Mucosa of gallbladder (tissue), 1 donor: Measurements from ENCODE around the gene CRPPA. TPM values are rescaled to one million over a fixed set of nuclear protein-coding genes. Genes with fewer than 3 reads are reported as not detected.
"Not testable (repeated sequence)": the region's sequence is repeated elsewhere in the genome, so short reads cannot be mapped to it uniquely, and the experiment has no call there.

ENCODE experiments used
- DNase-seq: peaks from one replicate; pipeline ENCODE4 v3.0.0-alpha.2; 2020; ENCODE audit warnings: low spot score
- total RNA-seq: library from RNA; stranded (reverse); gene quantifications from one replicate; pipeline ENCODE4 v1.2.1, GENCODE V29; 2021
- donor health status: DM: no; HTN: no; CAD: no.

Gene CRPPA
- 3.3 TPM for total RNA-seq

DNA sequence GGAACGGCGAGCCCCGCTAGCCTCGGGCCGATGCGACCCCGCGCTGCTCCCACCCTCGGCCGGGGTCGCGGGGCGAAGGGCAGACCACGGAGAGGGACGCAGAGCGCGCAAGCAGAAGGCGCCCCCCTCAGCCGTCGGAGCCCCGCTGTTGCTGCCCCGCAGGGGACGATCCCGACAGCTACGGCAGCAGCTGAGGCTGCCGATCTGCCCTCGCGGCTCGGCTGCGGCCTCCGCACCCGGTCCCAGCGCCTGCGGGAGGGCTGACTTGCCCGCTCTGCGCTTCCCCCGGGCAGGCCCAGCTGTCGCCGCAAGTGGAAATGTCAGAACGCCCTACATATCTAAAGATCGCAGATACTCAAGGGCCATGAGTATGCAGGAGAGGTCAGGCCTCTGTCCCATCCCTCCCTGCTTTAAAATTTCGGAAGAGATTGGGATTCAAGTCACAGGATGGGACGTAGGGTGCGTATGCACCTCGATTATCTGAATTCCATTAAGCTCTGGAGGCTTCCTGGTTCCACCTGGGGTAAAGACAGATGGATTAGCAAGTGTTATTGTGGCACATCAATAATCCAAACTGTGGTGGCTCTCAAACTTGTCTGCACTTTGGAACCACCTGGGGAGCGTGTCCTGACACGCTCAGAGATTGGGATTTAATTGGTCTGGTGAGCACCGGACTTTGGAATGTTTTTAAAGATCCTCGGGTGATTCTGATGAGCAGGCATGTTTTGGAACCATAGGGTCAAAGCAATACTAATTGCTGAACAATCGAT, at the start of gene CRPPA:
Gene CRPPA, minus strand, starts transcription at position 206 of the 770 bp plus-strand sequence. CDS start 216 bp downstream, outside the sequence.
- peak; percentile 65 for DNase-seq

DNA sequence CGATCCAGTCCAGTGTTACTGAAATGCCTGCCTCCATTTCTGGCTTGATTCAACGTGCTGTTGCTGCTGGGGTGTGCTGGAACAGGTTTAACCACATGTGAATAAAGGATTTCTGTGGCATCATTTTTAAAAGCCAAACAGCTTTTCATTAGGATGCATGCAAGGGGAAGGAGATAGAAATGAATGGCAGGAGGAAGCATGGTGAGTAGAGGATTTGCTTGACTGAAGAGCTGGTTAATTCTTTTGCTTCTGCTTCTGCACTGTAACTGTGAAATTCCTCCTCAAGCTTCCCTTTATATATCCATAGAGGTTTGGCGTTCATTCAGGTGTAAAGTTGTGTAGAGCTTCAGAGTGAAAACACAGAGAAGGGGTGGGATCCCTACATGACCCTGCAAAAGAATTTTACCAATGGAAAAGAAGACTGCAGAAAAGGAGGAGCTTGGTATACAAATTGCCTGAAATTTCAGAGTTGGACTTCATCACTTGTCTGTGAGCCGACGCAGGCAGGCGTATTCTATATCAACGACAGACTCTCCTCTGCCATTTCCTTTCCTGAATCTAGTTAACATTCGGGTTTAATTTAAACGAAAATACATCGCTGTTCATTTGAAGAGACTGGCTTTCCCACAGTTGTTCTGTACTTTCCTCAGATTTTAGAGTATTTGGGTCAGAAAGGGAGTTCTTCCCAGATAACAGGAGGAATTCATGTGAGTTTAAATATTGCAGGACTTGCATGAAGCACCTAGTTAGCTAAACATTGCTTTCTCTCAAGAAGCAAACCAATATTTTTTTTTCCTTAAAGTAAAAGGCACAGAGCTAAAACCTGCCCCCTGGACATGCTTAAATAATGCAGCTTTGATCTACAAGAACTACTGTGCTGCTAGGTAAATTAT, 44.4 kb upstream of the CRPPA start, which contains the start of gene SOSTDC1:
Gene SOSTDC1, minus strand, starts transcription at position 270 of the 893 bp plus-strand sequence. Its CDS starts 70 bp downstream, at position 200.
- no peak for DNase-seq

GRCh38 chr7:16463949-16464715, 42.8 kb upstream of the CRPPA start:
- DNase-seq = no peak

GRCh38 chr7:16463520-16463919, 42.2 kb upstream of the CRPPA start:
- no peak for DNase-seq

- no peak for DNase-seq
Observed at GRCh38 chr7:16462431-16462889, 41.1 kb upstream of the CRPPA start.

GRCh38 chr7:16460789-16461493, 39.6 kb upstream of the CRPPA start:
- no peak for DNase-seq

DNA sequence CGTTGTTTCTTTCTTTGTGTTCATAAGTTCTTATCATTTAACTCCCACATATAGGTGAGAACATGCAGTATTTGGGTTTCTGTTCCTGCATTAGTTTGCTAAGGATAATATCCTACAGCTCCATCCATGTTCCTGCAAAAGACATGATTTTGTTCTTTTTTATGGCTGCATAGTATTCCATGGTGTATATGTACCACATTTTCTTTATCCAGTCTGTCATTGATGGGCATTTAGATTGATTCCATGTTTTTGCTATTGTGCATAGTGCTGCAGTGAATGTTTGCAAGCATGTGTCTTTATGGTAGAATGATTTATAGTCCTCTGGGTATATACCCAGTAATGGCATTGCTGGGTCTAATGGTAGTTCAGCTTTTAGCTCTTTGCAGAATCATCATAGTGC, 35.0 kb upstream of the CRPPA start:
- DNase-seq = not testable (repeated sequence)

DNA sequence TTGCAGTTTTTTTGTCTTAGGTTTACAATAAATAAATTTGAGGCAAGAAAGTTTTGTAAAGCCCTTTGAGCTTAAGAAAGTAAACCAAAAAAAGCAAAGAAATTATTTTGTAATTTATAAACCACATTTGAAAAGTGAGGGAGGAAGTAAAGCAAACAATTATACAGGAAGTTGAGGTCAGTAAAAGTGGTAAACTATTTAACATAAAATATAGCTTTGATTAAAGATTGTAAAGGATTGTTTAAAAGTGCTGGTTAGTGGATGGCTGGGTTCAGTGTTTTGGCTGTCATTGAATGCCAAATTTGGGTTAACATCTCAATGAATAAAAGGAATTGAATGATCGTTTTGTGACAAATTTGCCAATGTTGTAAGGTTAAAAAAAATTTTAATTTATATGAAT, 34.3 kb upstream of the CRPPA start:
- DNase-seq = no peak

DNA sequence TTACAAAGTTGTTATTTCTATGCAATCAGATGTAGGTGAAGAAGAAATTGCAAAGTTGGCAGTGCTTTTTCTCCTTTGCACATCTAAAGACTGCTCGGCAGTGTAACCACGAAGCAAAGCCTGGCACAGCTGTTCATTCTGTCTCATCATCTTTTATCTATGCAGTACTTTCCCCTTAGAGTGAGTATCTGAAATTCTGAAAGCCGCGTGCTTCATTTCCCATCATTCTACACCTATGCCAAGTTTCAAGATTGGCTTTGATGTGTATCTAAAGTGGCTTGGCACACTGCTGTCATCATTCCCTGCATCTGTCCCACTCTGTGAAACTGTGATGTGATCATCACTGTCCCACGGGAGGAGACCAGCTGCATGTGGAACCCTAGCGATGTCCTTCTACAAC, 29.0 kb upstream of the CRPPA start:
- no peak for DNase-seq

- DNase-seq = no peak
Observed at GRCh38 chr7:16447876-16448275, 26.5 kb upstream of the CRPPA start.

DNA sequence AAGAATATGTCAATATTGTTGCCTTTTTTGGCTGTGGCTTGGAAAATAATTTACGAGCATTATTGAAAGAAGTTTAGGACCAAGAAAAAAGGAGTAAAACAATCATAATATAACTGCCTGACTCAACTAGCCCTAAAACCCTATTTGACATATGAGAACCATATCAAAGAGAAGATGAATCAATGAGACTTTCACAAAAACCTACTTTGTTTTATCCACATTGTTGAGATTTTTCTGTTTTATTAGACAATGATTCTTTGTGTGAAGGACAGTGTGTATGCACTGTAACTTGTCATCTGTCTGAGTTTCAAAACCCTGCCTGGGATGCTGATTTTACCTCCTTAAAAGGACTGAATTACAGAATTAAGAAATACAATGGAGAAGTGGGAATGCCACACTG, 25.2 kb upstream of the CRPPA start:
- DNase-seq = no peak

GRCh38 chr7:16443871-16444270, 22.5 kb upstream of the CRPPA start:
- DNase-seq = not testable (repeated sequence)

- DNase-seq = no peak
Observed at GRCh38 chr7:16438988-16439387, 17.6 kb upstream of the CRPPA start.

GRCh38 chr7:16436306-16436705, 15.0 kb upstream of the CRPPA start:
- DNase-seq = no peak

DNA sequence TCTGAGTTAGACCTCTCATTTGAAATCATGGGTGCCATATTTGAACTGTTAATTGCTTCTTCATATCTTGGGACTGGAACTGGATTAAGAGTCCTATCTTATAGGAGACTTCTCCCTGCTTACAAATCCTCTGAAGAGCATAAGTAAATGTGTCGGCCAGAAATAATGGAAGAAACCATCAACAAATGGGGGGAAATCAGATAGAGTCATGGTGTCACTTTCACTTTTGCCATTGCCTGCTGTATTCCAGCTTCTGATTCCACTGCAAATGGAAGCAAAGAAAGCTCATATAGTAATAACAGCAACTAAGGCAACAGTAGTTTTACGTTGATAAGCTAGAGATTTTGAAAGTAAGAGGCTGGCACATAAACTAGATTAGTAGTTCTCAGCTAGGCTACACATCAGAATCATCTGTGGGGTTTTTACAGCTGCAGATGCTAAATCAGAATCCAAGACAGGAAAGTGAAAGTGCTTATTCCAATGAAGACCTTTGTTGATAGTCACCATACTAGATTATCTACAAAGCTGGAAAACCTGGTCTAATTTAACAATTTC, 12.3 kb upstream of the CRPPA start:
- DNase-seq = no peak

- no peak for DNase-seq
Observed at GRCh38 chr7:16432425-16432731, 11.0 kb upstream of the CRPPA start.

DNA sequence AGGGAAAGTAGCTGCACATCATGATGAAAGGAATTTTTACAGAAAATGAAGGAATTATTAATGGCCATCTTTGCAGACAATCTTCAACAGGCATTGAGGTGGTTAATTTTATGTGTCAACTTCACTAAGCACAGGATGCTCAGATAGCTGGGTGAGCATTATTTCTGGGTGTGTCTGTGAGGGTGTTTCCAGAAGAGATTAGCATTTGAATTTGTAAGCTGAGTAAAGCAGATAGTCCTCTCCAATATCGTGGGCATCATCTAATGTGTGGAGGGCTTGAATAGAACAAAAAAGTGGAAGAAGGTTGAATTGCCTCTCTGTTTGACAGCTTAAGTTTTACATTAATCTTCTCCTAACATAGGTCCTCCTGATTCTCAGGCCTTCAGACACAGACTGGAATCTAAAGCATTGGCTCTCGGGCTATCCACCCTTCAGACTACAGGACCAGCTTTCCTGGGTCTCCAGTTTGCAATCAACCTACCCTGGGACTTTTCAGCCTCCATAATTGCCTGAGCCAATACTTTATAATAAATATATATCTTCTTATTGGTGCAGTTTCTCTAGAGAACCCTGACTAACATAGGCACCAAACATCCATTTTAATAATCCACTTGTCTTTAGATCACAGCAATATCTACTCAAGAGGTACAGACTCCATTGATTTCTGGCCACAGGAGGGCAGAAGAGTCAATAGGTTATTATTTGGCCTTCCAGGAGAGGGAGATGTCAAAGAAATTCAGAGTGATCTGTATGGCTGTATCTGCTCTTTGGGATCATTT, 10.5 kb upstream of the CRPPA start:
- no peak for DNase-seq

- DNase-seq = no peak
Observed at GRCh38 chr7:16430133-16430532, 8.8 kb upstream of the CRPPA start.

DNA sequence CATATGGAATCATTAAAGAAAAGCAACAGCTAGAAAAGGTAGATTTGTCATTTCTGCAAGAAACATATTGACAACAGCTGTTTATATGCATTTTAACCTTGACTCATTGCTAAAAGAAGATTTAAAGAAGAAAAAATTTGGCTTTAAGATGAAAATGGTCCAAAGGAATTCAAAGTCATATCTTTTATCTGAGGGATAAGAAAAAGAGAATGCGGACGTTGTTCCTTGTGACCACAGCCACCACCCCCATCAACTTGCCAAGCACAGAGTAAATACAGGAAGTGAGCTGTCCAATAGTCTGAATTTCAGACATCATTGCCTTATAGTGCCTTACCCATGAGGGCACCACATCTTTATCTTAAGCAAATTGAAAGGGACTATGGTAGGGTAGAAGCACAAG, 7.3 kb upstream of the CRPPA start:
- DNase-seq = peak; percentile 32

DNA sequence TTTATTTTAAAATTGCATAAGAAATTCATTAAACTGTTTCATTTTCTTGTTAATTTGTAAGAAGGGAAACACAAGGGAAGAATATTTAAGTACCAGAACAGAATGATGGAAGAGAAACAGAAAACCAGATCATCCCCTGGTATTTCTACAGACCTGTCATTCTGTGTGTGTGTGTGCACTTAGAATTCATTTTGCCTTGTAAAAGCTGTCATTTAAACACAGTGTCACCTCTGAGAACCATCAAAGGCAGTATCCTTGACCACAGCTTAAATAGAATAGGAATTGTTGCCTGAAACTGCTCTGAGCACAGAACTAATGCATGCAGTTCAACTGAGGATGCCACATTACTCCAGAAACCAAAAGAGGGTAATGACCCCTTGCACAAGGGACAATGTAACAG, 6.8 kb upstream of the CRPPA start:
- DNase-seq = no peak
